H1 (cell line): ENCODE measurements around the gene RAB40C. TPM values are rescaled to one million over a fixed set of nuclear protein-coding genes. Genes with fewer than 3 reads are reported as not detected.

ENCODE experiments used
- CTCF ChIA-PET: fragments of 300-600 bp; sonication (Branson Sonifier 250); formaldehyde crosslinking; loops from one replicate; lab custom pipeline; 2021; ENCODE audit not compliant: partially characterized antibody; lab: Charles Lee
- POLR2A ChIA-PET: fragments of 300-600 bp; sonication (Branson Sonifier 250); formaldehyde crosslinking; loops from one replicate; lab custom pipeline; 2021; ENCODE audit warnings: inconsistent platforms; ENCODE audit not compliant: partially characterized antibody; lab: Charles Lee
- DNase-seq, 2 experiments: peaks; one replicate each; pipeline versions ENCODE4 v3.0.0 to v3.0.0-alpha.2; 2010 to 2022; ENCODE audit warnings: low spot score in 2 of 2, low read depth in 1 of 2, mixed read lengths in 1 of 2
- FAIRE-seq: peaks from 2 replicates; lab custom pipeline; 2011; peaks lifted over from hg19 to GRCh38; lab: Jason Lieb, UNC
- H2AFZ ChIP-seq: 2 replicates; pipeline ENCODE4 v1.8.1; 2012; ENCODE audit warnings: low read length, inconsistent platforms
- H2AK5ac ChIP-seq: 2 replicates; pipeline ENCODE4 v1.6.1; 2013; ENCODE audit warnings: low read depth, low read length
- H2BK120ac ChIP-seq: replicated peaks from 2 replicates; pipeline ENCODE3; 2013; ENCODE audit warnings: low read depth, low read length, inconsistent platforms
- H2BK12ac ChIP-seq: 2 replicates; pipeline ENCODE4 v1.6.1; 2013; ENCODE audit warnings: low read depth, low read length
- H2BK15ac ChIP-seq: 2 replicates; pipeline ENCODE4 v1.6.1; 2013; ENCODE audit warnings: low read length
- H2BK20ac ChIP-seq: 2 replicates; pipeline ENCODE4 v1.6.1; 2013; ENCODE audit warnings: low read length
- H2BK5ac ChIP-seq: 2 replicates; pipeline ENCODE4 v1.6.1; 2013; ENCODE audit warnings: low read depth, low read length
- H3K14ac ChIP-seq: 2 replicates; pipeline ENCODE4 v1.6.1; 2013; ENCODE audit warnings: inconsistent platforms; ENCODE audit not compliant: insufficient read length
- H3K18ac ChIP-seq: 2 replicates; pipeline ENCODE4 v1.6.1; 2013; ENCODE audit warnings: low read length; ENCODE audit errors: extremely low read depth
- H3K23ac ChIP-seq: 2 replicates; pipeline ENCODE4 v1.6.1; 2013; ENCODE audit warnings: inconsistent platforms; ENCODE audit not compliant: insufficient read length
- H3K23me2 ChIP-seq: 2 replicates; pipeline ENCODE4 v1.6.1; 2013; ENCODE audit warnings: low read depth, low read length
- H3K27ac ChIP-seq: 2 replicates; pipeline ENCODE4 v1.6.1; 2011; ENCODE audit warnings: low read depth, low read length, inconsistent platforms
- H3K27me3 ChIP-seq, 4 experiments: replicated peaks in 1 of 4; 1 replicate in 1 of 4; 2 replicates in 3 of 4; pipeline versions ENCODE4 v1.6.1 to v1.8.1; 2011 to 2013; ENCODE audit warnings: low read length in 3 of 4, mild to moderate bottlenecking in 3 of 4, inconsistent platforms in 2 of 4, mixed read lengths in 2 of 4, moderate library complexity in 1 of 4; ENCODE audit not compliant: control insufficient read depth in 3 of 4, insufficient read depth in 3 of 4; ENCODE audit errors: extremely low read depth in 1 of 4
- H3K36me3 ChIP-seq, 4 experiments: 2 replicates each; pipeline versions ENCODE4 v1.6.1 to v1.8.1; 2011 to 2013; ENCODE audit warnings: mild to moderate bottlenecking in 4 of 4, low read length in 3 of 4, moderate library complexity in 2 of 4, control low read depth in 1 of 4, inconsistent platforms in 1 of 4; ENCODE audit not compliant: insufficient read depth in 4 of 4, control insufficient read depth in 2 of 4
- H3K4ac ChIP-seq: replicated peaks from 2 replicates; pipeline ENCODE3; 2013; ENCODE audit warnings: low read length, low read depth, mixed read lengths, inconsistent platforms; ENCODE audit not compliant: insufficient read length
- H3K4me1 ChIP-seq, 4 experiments: replicated peaks in 1 of 4; 1 replicate in 1 of 4; 2 replicates in 3 of 4; pipeline versions ENCODE4 v1.6.1 to v1.8.1; 2011 to 2013; ENCODE audit warnings: low read length in 3 of 4, inconsistent platforms in 2 of 4, mixed read lengths in 1 of 4; ENCODE audit not compliant: insufficient read depth in 4 of 4, control insufficient read depth in 3 of 4
- H3K4me2 ChIP-seq, 2 experiments: 2 replicates each; pipeline versions ENCODE4 v1.6.1 to v1.8.1; 2011 to 2013; ENCODE audit warnings: low read depth in 2 of 2, low read length in 2 of 2, control low read depth in 1 of 2, inconsistent platforms in 1 of 2, mild to moderate bottlenecking in 1 of 2; ENCODE audit not compliant: insufficient read depth in 1 of 2
- H3K4me3 ChIP-seq, 4 experiments: fragments of 200-600, 300-600 bp in 1 of 4; sonication (generic), shearing (Covaris generic), sonication (Bioruptor Twin) in 1 of 4; 2 replicates each; pipeline versions ENCODE4 v1.5.1 to v1.8.1; 2011 to 2016; ENCODE audit warnings: low read length in 4 of 4, low read depth in 3 of 4, control low read depth in 2 of 4, inconsistent platforms in 2 of 4, mild to moderate bottlenecking in 2 of 4, mixed read lengths in 1 of 4, moderate library complexity in 1 of 4; ENCODE audit not compliant: insufficient read depth in 2 of 4; ENCODE audit errors: extremely low read depth in 1 of 4
- H3K56ac ChIP-seq: replicated peaks from 2 replicates; pipeline ENCODE3; 2013; ENCODE audit warnings: low read depth, mild to moderate bottlenecking, mixed read lengths, low read length, inconsistent platforms; ENCODE audit not compliant: insufficient read length
- H3K79me1 ChIP-seq: 2 replicates; pipeline ENCODE4 v1.6.1; 2013; ENCODE audit warnings: low read depth, low read length, control low read depth
- H3K79me2 ChIP-seq, 2 experiments: 2 replicates each; pipeline versions ENCODE4 v1.6.1 to v1.8.1; 2012 to 2013; ENCODE audit warnings: low read length in 2 of 2, mild to moderate bottlenecking in 2 of 2, inconsistent platforms in 1 of 2; ENCODE audit not compliant: insufficient read depth in 2 of 2, control insufficient read depth in 1 of 2
- H3K9ac ChIP-seq, 4 experiments: replicated peaks in 1 of 4; 1 replicate in 1 of 4; 2 replicates in 3 of 4; pipeline versions ENCODE4 v1.6.1 to v1.8.1; 2011 to 2013; ENCODE audit warnings: low read depth in 3 of 4, low read length in 3 of 4, control low read depth in 2 of 4, mild to moderate bottlenecking in 2 of 4, moderate library complexity in 2 of 4, inconsistent platforms in 1 of 4; ENCODE audit errors: extremely low read depth in 1 of 4
- H3K9me3 ChIP-seq, 2 experiments: 2 replicates each; pipeline versions ENCODE4 v1.6.1 to v1.8.1; 2012 to 2013; ENCODE audit warnings: mild to moderate bottlenecking in 2 of 2, moderate library complexity in 2 of 2, control low read depth in 1 of 2, inconsistent platforms in 1 of 2, low read depth in 1 of 2, low read length in 1 of 2, mixed read lengths in 1 of 2; ENCODE audit not compliant: insufficient read depth in 2 of 2
- H4K20me1 ChIP-seq, 2 experiments: replicated peaks in 1 of 2; 2 replicates each; pipeline versions ENCODE3 to v1.8.1; 2011 to 2013; ENCODE audit warnings: inconsistent platforms in 2 of 2, low read length in 2 of 2, mild to moderate bottlenecking in 1 of 2; ENCODE audit not compliant: insufficient read depth in 2 of 2, control insufficient read depth in 1 of 2
- H4K5ac ChIP-seq: 2 replicates; pipeline ENCODE4 v1.6.1; 2013; ENCODE audit warnings: low read length, low read depth, mixed read lengths, inconsistent platforms; ENCODE audit not compliant: insufficient read length
- H4K8ac ChIP-seq: 2 replicates; pipeline ENCODE4 v1.8.0; 2013; ENCODE audit warnings: mild to moderate bottlenecking, moderate library complexity, low read length, inconsistent platforms; ENCODE audit not compliant: insufficient read depth; ENCODE audit errors: extremely low read depth
- H4K91ac ChIP-seq: replicated peaks from 2 replicates; pipeline ENCODE3; 2013; ENCODE audit warnings: low read length, mixed read lengths, inconsistent platforms; ENCODE audit not compliant: insufficient read length
- RAD21 ChIP-seq, 2 experiments: IDR thresholded peaks in 1 of 2; conservative IDR thresholded peaks in 1 of 2; 2 replicates each; pipeline ENCODE4 v1.6.1; 2011; ENCODE audit warnings: low read depth in 2 of 2, low read length in 2 of 2, improper control_type of control experiment in 1 of 2, inconsistent platforms in 1 of 2, mild to moderate bottlenecking in 1 of 2, moderate library complexity in 1 of 2
- RNF2 ChIP-seq: fragments of 200-900, 300-1000 bp; sonication (generic); IDR thresholded peaks from 2 replicates; pipeline ENCODE4 v1.7.1; 2016; ENCODE audit warnings: borderline replicate concordance, low read depth, mild to moderate bottlenecking, antibody characterized with exemption, low read length; ENCODE audit not compliant: poor library complexity, severe bottlenecking; ENCODE audit errors: missing control alignments
- WGBS, 2 experiments: shearing (Covaris generic) in 1 of 2; methylation state at CpG; one replicate each; pipeline versions ENCODE4 v1.1.6 to v1.1.7; 2013 to 2015; ENCODE audit warnings: low lambda C conversion rate in 2 of 2, mixed read lengths in 2 of 2, inconsistent platforms in 1 of 2, low coverage in 1 of 2, missing lambda C conversion rate in 1 of 2; ENCODE audit not compliant: insufficient replicate concordance in 2 of 2, insufficient coverage in 1 of 2, insufficient read length in 1 of 2; ENCODE audit errors: extremely low coverage in 1 of 2, missing lambda C conversion rate in 1 of 2; 5-methylcytosine and 5-hydroxymethylcytosine counted together
- polyA plus RNA-seq, 7 experiments: library from polyadenylated mRNA; depleted of rRNA in 3 of 7; stranded (reverse) in 5 of 7; unstranded in 2 of 7; fragments of >200 nt in 5 of 7; fragments of 200-250 nt in 2 of 7; gene quantifications; 1 replicate in 5 of 7; 2 replicates in 1 of 7; 4 replicates in 1 of 7; pipeline versions ENCODE4 v1.2.1 to v1.2.3, GENCODE V29; 2011 to 2013; ENCODE audit warnings: missing spikeins in 2 of 7, mixed read lengths in 2 of 7
- total RNA-seq: library from RNA; stranded (reverse); fragmentation: NEBNext Ultra II Directional; extraction: Animal tissue kit (Norgen Biotek cat#: 25700); gene quantifications from 2 replicates; pipeline ENCODE4 v1.2.1, GENCODE V29; 2021

The RAB40C gene
- total and polyA plus RNA-seq, 2 of the 8 experiments (the other 6 are each of a cell fraction or from before 2014, with no cell fraction given): 13.9 to 15.6 TPM

GRCh38 chr16:609984-610383 lies 20.1 kb downstream of the RAB40C start:
- Histone ChIP-seq H3K9me3 (peaks cover 5 to 7% of the 10 kb centered on the region in 2 experiments; a peak in 3 of 4 replicates), H2BK5ac (no peak overlapping the region), H2AK5ac (0 out of 2 replicates have a peak overlapping the region, but pooled peaks have one; percentile 39), H3K27me3 (no peaks in the 10 kb centered on the region), H3K4me1 (no peaks in the 10 kb centered on the region; a peak in 1 of 7 replicates), H3K56ac (no peak overlapping the region), H3K4ac (no peak overlapping the region), H3K27ac (no peak overlapping the region), H3K9ac (no peak overlapping the region), H3K23ac (no peak overlapping the region), H2BK15ac (no peak overlapping the region), H3K18ac (no peak overlapping the region), H4K91ac (no peak overlapping the region), H3K79me2 (peaks cover 0 to 2% of the 10 kb centered on the region in 2 experiments; a peak in 1 of 4 replicates), H3K23me2 (no peaks in the 10 kb centered on the region), H4K5ac (no peak overlapping the region), H2BK20ac (0 out of 2 replicates have a peak overlapping the region, but pooled peaks have one; percentile 18), H2AFZ (no peak overlapping the region), H2BK12ac (0 out of 2 replicates have a peak overlapping the region, but pooled peaks have one; percentile 27), H3K4me2 (no peak overlapping the region), H3K79me1 (peaks cover 6% of the 10 kb centered on the region), H3K36me3 (no peaks in the 10 kb centered on the region; a peak in 1 of 8 replicates), H3K14ac (no peak overlapping the region), H2BK120ac (no peak overlapping the region), H3K4me3 (no peak overlapping the region), H4K20me1 (peaks cover 0 to 9% of the 10 kb centered on the region in 2 experiments), H4K8ac (no peak overlapping the region)
- POLR2A ChIA-PET: interaction anchor here (0.7 to 1.4 kb wide), 3 partner anchors 9 to 86 kb away, joined by 3 to 4 read pairs (median 3); no protein-coding TSS in a partner anchor
- WGBS, 2 experiments: 93% methylated on average over 12 of the region's 14 CpGs; no CpG with 5 or more reads in 1 of the 2 experiments
- FAIRE-seq: no peak
- CTCF ChIA-PET: interaction anchor here (1.1 to 5.2 kb wide), 15 partner anchors 9 to 184 kb away, joined by 3 to 29 read pairs (median 4); partner anchors contain the start of genes RAB11FIP3 and RAB40C
- TF ChIP-seq RAD21 (IDR thresholded peaks at IDR 0.05 in 1 of 2, conservative IDR thresholded peaks at IDR 0.05 in 1 of 2; ENCODE audit: low read depth in 2 of 2, low read length in 2 of 2): no peak
- no peak for TF ChIP-seq RNF2
- DNase-seq: no peak
